H1 (cell line): ENCODE measurements around the gene FOXN3. TPM values are rescaled to one million over a fixed set of nuclear protein-coding genes. Genes with fewer than 3 reads are reported as not detected.

Source experiments
- BACH1 ChIP-seq: IDR thresholded peaks from 2 replicates; pipeline ENCODE4 v1.6.1; 2012; ENCODE audit warnings: low read length, improper control_type of control experiment
- CBX5 ChIP-seq: fragments of 300-800, 300-1000 bp; sonication (generic); IDR thresholded peaks from 2 replicates; pipeline ENCODE4 v1.7.1; 2016; ENCODE audit warnings: antibody characterized with exemption, low read length, low read depth
- polyA plus RNA-seq, 7 experiments: library from polyadenylated mRNA; depleted of rRNA in 3 of 7; stranded (reverse) in 5 of 7; unstranded in 2 of 7; fragments of >200 nt in 5 of 7; fragments of 200-250 nt in 2 of 7; gene quantifications; 1 replicate in 5 of 7; 2 replicates in 1 of 7; 4 replicates in 1 of 7; pipeline versions ENCODE4 v1.2.1 to v1.2.3, GENCODE V29; 2011 to 2013; ENCODE audit warnings: missing spikeins in 2 of 7, mixed read lengths in 2 of 7
- total RNA-seq: library from RNA; stranded (reverse); fragmentation: NEBNext Ultra II Directional; extraction: Animal tissue kit (Norgen Biotek cat#: 25700); gene quantifications from 2 replicates; pipeline ENCODE4 v1.2.1, GENCODE V29; 2021
- TF ChIP-seq, protein P1 (sequence below): fragments of 300-600 bp; sonication (generic); IDR thresholded peaks from 2 replicates; pipeline ENCODE4 v1.7.1; 2012; ENCODE audit warnings: low read length, moderate library complexity, mild to moderate bottlenecking, inconsistent platforms; ENCODE audit not compliant: insufficient replicate concordance

The FOXN3 gene
- total and polyA plus RNA-seq, 2 of the 8 experiments (the other 6 are each of a cell fraction or from before 2014, with no cell fraction given) = 52.6 to 178 TPM

DNA sequence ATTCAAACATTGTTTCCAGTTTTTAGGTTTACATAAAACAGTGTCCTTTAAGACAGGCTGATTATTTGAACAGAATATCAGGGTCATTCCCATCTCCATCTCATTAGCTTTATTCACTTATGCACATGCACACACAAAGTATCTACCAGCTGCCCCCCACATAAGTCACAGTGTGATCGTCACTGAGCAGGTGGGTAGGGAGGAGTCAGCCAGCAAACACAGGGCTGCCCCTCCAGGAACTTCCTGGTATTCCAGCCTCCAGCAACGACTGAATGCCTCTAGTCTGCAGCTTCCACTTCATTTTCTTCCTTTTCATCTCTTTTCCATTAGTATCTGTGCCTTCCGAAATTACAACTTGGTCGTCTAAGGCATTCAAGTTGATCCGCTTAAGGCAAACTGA lies 48.8 kb upstream of the FOXN3 start (continued):
- TF ChIP-seq CBX5 = no peak
- TF ChIP-seq, protein P1, sequence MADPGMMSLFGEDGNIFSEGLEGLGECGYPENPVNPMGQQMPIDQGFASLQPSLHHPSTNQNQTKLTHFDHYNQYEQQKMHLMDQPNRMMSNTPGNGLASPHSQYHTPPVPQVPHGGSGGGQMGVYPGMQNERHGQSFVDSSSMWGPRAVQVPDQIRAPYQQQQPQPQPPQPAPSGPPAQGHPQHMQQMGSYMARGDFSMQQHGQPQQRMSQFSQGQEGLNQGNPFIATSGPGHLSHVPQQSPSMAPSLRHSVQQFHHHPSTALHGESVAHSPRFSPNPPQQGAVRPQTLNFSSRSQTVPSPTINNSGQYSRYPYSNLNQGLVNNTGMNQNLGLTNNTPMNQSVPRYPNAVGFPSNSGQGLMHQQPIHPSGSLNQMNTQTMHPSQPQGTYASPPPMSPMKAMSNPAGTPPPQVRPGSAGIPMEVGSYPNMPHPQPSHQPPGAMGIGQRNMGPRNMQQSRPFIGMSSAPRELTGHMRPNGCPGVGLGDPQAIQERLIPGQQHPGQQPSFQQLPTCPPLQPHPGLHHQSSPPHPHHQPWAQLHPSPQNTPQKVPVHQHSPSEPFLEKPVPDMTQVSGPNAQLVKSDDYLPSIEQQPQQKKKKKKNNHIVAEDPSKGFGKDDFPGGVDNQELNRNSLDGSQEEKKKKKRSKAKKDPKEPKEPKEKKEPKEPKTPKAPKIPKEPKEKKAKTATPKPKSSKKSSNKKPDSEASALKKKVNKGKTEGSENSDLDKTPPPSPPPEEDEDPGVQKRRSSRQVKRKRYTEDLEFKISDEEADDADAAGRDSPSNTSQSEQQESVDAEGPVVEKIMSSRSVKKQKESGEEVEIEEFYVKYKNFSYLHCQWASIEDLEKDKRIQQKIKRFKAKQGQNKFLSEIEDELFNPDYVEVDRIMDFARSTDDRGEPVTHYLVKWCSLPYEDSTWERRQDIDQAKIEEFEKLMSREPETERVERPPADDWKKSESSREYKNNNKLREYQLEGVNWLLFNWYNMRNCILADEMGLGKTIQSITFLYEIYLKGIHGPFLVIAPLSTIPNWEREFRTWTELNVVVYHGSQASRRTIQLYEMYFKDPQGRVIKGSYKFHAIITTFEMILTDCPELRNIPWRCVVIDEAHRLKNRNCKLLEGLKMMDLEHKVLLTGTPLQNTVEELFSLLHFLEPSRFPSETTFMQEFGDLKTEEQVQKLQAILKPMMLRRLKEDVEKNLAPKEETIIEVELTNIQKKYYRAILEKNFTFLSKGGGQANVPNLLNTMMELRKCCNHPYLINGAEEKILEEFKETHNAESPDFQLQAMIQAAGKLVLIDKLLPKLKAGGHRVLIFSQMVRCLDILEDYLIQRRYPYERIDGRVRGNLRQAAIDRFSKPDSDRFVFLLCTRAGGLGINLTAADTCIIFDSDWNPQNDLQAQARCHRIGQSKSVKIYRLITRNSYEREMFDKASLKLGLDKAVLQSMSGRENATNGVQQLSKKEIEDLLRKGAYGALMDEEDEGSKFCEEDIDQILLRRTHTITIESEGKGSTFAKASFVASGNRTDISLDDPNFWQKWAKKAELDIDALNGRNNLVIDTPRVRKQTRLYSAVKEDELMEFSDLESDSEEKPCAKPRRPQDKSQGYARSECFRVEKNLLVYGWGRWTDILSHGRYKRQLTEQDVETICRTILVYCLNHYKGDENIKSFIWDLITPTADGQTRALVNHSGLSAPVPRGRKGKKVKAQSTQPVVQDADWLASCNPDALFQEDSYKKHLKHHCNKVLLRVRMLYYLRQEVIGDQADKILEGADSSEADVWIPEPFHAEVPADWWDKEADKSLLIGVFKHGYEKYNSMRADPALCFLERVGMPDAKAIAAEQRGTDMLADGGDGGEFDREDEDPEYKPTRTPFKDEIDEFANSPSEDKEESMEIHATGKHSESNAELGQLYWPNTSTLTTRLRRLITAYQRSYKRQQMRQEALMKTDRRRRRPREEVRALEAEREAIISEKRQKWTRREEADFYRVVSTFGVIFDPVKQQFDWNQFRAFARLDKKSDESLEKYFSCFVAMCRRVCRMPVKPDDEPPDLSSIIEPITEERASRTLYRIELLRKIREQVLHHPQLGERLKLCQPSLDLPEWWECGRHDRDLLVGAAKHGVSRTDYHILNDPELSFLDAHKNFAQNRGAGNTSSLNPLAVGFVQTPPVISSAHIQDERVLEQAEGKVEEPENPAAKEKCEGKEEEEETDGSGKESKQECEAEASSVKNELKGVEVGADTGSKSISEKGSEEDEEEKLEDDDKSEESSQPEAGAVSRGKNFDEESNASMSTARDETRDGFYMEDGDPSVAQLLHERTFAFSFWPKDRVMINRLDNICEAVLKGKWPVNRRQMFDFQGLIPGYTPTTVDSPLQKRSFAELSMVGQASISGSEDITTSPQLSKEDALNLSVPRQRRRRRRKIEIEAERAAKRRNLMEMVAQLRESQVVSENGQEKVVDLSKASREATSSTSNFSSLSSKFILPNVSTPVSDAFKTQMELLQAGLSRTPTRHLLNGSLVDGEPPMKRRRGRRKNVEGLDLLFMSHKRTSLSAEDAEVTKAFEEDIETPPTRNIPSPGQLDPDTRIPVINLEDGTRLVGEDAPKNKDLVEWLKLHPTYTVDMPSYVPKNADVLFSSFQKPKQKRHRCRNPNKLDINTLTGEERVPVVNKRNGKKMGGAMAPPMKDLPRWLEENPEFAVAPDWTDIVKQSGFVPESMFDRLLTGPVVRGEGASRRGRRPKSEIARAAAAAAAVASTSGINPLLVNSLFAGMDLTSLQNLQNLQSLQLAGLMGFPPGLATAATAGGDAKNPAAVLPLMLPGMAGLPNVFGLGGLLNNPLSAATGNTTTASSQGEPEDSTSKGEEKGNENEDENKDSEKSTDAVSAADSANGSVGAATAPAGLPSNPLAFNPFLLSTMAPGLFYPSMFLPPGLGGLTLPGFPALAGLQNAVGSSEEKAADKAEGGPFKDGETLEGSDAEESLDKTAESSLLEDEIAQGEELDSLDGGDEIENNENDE = no peak
- no peak for TF ChIP-seq BACH1
